Measurements from ENCODE around the gene PROCA1.

GRCh38 chr17:28726226-28726626, 14.5 kb upstream of the PROCA1 start, which contains the start of gene TLCD1:
- TF ChIP-seq CTCF (IDR thresholded peaks at IDR 0.05; ENCODE audit: insufficient read depth, low read length, poor library complexity, severe bottlenecking), result no peak
- TF ChIP-seq EZH2phosphoT487 (conservative IDR thresholded peaks at IDR 0.05; ENCODE audit: low read length), result no peak

Data from SU-DHL-6 (cell line).